GM18909 (cell line): Measurements from ENCODE around the gene OR8U1.
"Not testable (repeated sequence)": the region's sequence is repeated elsewhere in the genome, so short reads cannot be mapped to it uniquely, and the experiment has no call there.

Experiments used
- ATAC-seq: cut with Tn5 transposase; IDR thresholded peaks from one replicate; pipeline ENCODE4 v1.9.1; 2021; ENCODE audit warnings: mild to moderate bottlenecking; ENCODE audit not compliant: unreplicated experiment, poor library complexity

Gene OR8U1

DNA sequence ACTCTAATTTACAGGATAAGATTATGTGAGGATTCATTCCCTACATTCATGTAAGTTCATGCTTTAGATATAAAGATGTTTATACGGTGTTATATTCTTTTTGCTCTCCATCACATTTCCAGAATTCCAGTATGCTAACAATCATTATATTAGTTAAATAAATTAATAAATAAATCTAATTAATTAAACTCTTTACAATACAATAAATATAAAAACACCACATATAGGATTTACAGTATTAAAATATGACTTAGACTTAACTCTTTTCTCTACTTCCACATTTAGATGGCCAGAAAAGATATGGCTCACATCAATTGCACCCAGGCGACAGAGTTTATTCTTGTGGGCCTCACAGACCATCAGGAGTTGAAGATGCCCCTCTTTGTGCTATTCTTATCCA lies at the start of gene OR8U1:
OR8U1 (plus strand) TSS at position 301 of the 400 bp plus-strand sequence; CDS start at position 301, 0 bp downstream.
- ATAC-seq = no peak

GRCh38 chr11:56331861-56332491 lies 43.4 kb upstream of the OR8U1 start:
- ATAC-seq = no peak

- no peak for ATAC-seq
Measured at GRCh38 chr11:56333156-56333555, 42.3 kb upstream of the OR8U1 start.

DNA sequence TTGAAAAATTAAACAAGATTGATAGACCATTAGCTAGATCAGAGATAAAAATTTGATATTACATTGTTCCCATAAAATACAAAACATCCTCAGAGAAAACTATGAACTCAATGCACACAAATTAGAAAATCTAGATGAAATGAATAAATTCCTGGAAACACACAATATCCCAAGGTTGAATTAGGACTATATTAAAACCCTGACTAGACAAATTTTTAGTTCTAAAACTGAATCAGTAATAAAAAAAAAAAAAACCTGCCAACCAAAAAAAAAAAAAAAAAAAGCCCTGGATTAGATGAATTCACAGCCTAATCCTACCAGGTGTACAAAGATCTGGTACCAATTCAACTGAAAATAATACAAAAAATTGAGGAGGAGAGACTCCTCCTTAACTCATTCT lies 35.1 kb upstream of the OR8U1 start:
- no peak for ATAC-seq

- ATAC-seq = no peak
Measured at GRCh38 chr11:56345739-56346138, 29.7 kb upstream of the OR8U1 start, which contains the start of gene OR8K1. Gene OR8K1, plus strand, starts transcription at chr11:56346039. Its CDS starts 0 bp downstream, at chr11:56346039.

DNA sequence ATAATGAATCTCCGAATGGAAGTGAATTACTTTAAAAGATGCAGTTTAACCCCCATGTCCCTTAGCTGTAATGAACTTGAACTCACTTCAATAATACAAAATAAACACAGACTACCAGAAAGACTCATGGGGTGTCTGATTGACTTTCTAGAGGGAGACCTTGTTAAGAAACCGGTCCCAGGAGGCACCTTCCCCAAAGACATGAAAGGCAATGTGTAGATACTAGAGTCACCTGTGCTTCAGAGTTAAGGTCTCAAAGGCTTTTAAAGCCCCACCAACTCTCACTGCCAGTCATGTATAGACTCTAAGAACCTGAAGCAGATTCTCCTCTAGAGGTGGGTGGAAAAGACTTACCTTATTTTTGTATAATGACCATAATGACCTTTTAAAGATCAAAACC lies 21.4 kb upstream of the OR8U1 start, which contains the start of gene OR8J1:
OR8J1 (plus strand) TSS at position 301 of the 400 bp plus-strand sequence. CDS start 5,956 bp downstream, outside the sequence.
- ATAC-seq = no peak

GRCh38 chr11:56380120-56380519 lies 4.7 kb downstream of the OR8U1 start:
- ATAC-seq = no peak

- ATAC-seq = no peak
Measured at GRCh38 chr11:56394381-56394780, 19.0 kb downstream of the OR8U1 start.

DNA sequence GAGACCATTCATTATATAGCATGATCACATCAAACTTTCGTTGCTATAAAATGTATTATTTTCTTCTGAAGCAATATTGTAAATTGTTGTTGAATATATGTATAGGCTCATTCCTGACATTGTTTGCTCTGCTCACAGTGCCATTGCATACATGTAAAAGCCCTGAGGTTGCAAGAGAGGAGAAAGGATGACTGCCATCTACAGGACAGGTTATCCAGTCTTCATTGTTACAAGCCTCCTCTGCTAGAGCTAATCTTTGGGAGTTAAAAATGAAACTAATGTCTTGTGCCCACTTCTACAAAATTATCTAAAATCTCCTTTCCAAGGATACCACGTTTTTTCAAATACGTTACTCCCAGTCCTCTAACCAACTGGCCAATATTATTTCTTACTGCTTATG lies 20.6 kb downstream of the OR8U1 start:
- no peak for ATAC-seq

- not testable (repeated sequence) for ATAC-seq
Measured at GRCh38 chr11:56401858-56402461, 26.5 kb downstream of the OR8U1 start.

- ATAC-seq = no peak
Measured at GRCh38 chr11:56404393-56404792, 29.0 kb downstream of the OR8U1 start.

DNA sequence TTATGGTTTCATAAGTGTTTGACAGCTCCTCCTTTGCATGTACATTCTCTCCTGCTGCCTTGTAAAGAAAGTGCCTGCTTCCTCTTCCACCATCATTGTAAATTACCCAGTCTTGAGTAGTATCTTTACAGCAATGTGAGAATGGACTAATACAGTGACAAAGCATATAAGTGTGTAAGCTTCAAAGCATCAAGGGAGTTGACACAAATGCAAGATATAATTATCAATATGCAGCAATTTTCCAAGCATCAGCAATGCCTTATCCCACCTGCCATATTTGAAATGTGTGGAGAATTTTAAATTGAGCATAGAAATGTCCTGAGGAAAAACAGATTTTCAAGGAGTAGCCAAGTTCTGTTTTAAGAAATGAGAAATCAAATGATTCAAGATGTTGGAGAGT lies 35.4 kb downstream of the OR8U1 start:
- ATAC-seq = no peak

DNA sequence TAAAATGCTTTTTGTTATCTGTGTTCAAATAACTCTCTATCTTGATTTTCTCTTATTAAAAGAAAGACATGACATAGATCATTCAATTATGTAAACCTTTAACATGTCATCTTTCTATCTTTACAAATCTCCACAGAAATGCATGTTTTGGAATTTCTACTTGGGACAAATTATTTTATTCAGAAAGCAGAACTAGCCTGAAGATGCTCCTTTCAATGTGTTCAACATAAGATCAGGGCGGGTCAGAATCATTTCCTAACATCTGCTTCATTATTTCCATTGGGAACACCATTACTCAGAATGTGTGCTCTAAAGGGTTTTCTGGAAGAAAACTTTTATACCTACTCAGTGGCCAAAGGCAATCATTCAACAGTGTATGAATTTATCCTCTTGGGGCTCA lies 37.0 kb downstream of the OR8U1 start, which contains the start of gene OR5AL1:
OR5AL1 (plus strand) TSS at position 301 of the 400 bp plus-strand sequence.
- no peak for ATAC-seq
